HepG2 (cell line): ENCODE measurements around the gene MIA. TPM values are rescaled to one million over a fixed set of nuclear protein-coding genes. Genes with fewer than 3 reads are reported as not detected.
A peak's percentile ranks its signal among the peaks of the same experiment; 100 is the strongest.

ENCODE experiments used
- GATAD1 ChIP-seq: IDR thresholded peaks from 2 replicates; pipeline ENCODE4 v1.6.1; 2016; ENCODE audit warnings: missing genetic modification reagents, missing compliant biosample characterization
- IRX3 ChIP-seq: sonication (generic); formaldehyde crosslinking; IDR thresholded peaks from 2 replicates; pipeline ENCODE4 v1.8.1; 2023; ENCODE audit warnings: mild to moderate bottlenecking, low read depth, missing genetic modification reagents, borderline replicate concordance
- MAZ ChIP-seq, 2 experiments: sonication (generic) in 1 of 2; formaldehyde crosslinking in 1 of 2; IDR thresholded peaks; 2 replicates each; pipeline versions ENCODE4 v1.5.0 to v1.6.1; 2012 to 2020; ENCODE audit warnings: low read depth in 2 of 2, mild to moderate bottlenecking in 2 of 2, borderline replicate concordance in 1 of 2, improper control_type of control experiment in 1 of 2, low read length in 1 of 2, missing genetic modification reagents in 1 of 2, moderate library complexity in 1 of 2
- MNT ChIP-seq: fragments of 450-650 bp; IDR thresholded peaks from 2 replicates; pipeline ENCODE4 v1.6.1; 2016
- NFKB2 ChIP-seq: sonication (generic); formaldehyde crosslinking; IDR thresholded peaks from 2 replicates; pipeline ENCODE4 v1.4.0; 2020; ENCODE audit warnings: missing genetic modification reagents, borderline replicate concordance
- NFYC ChIP-seq: IDR thresholded peaks from 2 replicates; pipeline ENCODE4 v1.6.1; 2016; ENCODE audit warnings: missing genetic modification reagents, missing compliant biosample characterization
- NR2F2 ChIP-seq: IDR thresholded peaks from 2 replicates; pipeline ENCODE4 v1.6.1; 2012; ENCODE audit warnings: low read depth, inconsistent platforms, borderline replicate concordance
- PCBP1 ChIP-seq: fragments of 200-400 bp; formaldehyde crosslinking; IDR thresholded peaks from 2 replicates; pipeline ENCODE4 v1.6.1; 2017; ENCODE audit warnings: mild to moderate bottlenecking, low read depth, low read length, borderline replicate concordance
- SOX6 ChIP-seq, 2 experiments: fragments of 450-650 bp in 1 of 2; sonication (generic) in 1 of 2; formaldehyde crosslinking in 1 of 2; IDR thresholded peaks; 2 replicates each; pipeline versions ENCODE4 v1.4.0 to v1.6.1; 2017 to 2020; ENCODE audit warnings: antibody characterized with exemption in 1 of 2, mild to moderate bottlenecking in 1 of 2, missing genetic modification reagents in 1 of 2
- SRSF1 ChIP-seq: fragments of 200-400 bp; formaldehyde crosslinking; optimal IDR thresholded peaks from 2 replicates; pipeline ENCODE3; 2017; ENCODE audit warnings: mild to moderate bottlenecking, low read depth, low read length, moderate library complexity
- SRY ChIP-seq: sonication (generic); formaldehyde crosslinking; IDR thresholded peaks from 2 replicates; pipeline ENCODE4 v1.8.0; 2022; ENCODE audit warnings: mild to moderate bottlenecking, missing genetic modification reagents
- TAF15 ChIP-seq: fragments of 200-400 bp; formaldehyde crosslinking; IDR thresholded peaks from one replicate; pipeline ENCODE4 v1.6.1; 2018; ENCODE audit warnings: mild to moderate bottlenecking, low read depth, low read length; ENCODE audit not compliant: poor library complexity, severe bottlenecking
- ZFYVE20 ChIP-seq: sonication (generic); formaldehyde crosslinking; IDR thresholded peaks from 2 replicates; pipeline ENCODE4 v1.8.0; 2023; ENCODE audit warnings: low read depth, mild to moderate bottlenecking, moderate library complexity, missing genetic modification reagents, borderline replicate concordance
- ZNF253 ChIP-seq: sonication (generic); formaldehyde crosslinking; IDR thresholded peaks from 2 replicates; pipeline ENCODE4 v1.8.0; 2022; ENCODE audit warnings: mild to moderate bottlenecking, missing genetic modification reagents, borderline replicate concordance
- ZNF839 ChIP-seq: sonication (generic); formaldehyde crosslinking; IDR thresholded peaks from 2 replicates; pipeline ENCODE4 v1.4.0; 2020; ENCODE audit warnings: missing genetic modification reagents, mild to moderate bottlenecking, borderline replicate concordance
- polyA plus RNA-seq, 8 experiments: library from polyadenylated mRNA; depleted of rRNA in 3 of 8; stranded (reverse) in 7 of 8; unstranded in 1 of 8; fragments of >200 nt; fragmentation: Illumina TruSeq in 4 of 8; extraction: Trizol in 4 of 8; gene quantifications; 2 replicates each; pipeline versions ENCODE4 v1.2.1 to v1.2.3, GENCODE V29; 2011 to 2016; ENCODE audit warnings: low read depth in 4 of 8, missing spikeins in 1 of 8, mixed read lengths in 1 of 8; ENCODE audit not compliant: insufficient read depth in 1 of 8
- total RNA-seq, 5 experiments: library from RNA; depleted of rRNA; stranded (reverse); fragments of >200 nt; fragmentation: Illumina TruSeq; extraction: Trizol; gene quantifications; 2 replicates each; pipeline ENCODE4 v1.2.3, GENCODE V29; 2016; ENCODE audit warnings: low read depth in 1 of 5
- TF ChIP-seq, protein P1 (sequence below): sonication (generic); formaldehyde crosslinking; conservative IDR thresholded peaks from 2 replicates; pipeline ENCODE4 v1.4.0; 2020; ENCODE audit warnings: missing genetic modification reagents
- TF ChIP-seq, protein P2 (sequence below): IDR thresholded peaks from 2 replicates; pipeline ENCODE4 v1.6.1; 2016; ENCODE audit warnings: low read depth, missing genetic modification reagents, missing compliant biosample characterization
- TF ChIP-seq, protein P3 (sequence below): sonication (generic); formaldehyde crosslinking; IDR thresholded peaks from 2 replicates; pipeline ENCODE4 v1.9.0; 2022; ENCODE audit warnings: missing genetic modification reagents, mild to moderate bottlenecking, borderline replicate concordance

The MIA gene
- total and polyA plus RNA-seq, 2 of the 13 experiments (the other 11 are each of a cell fraction or from before 2014, with no cell fraction given), result 0.61 TPM; not detected in 1

- TF ChIP-seq SRSF1 (peak; percentile 68), PCBP1 (no peak), IRX3 (CRISPR knock-in tag) (no peak), GATAD1 (CRISPR knock-in tag) (peak; percentile 82), ZNF253 (CRISPR knock-in tag) (no peak), SRY (peak; percentile 66; the same call in 1 of the 2 replicates), SOX6 (IDR thresholded peaks at IDR 0.05) (no peak), SOX6 (CRISPR knock-in tag; IDR thresholded peaks at IDR 0.05) (peak; percentile 21; the same call in 1 of the 2 replicates), TAF15 (peak; percentile 47), MNT (peak; percentile 50), NFYC (peak; percentile 96), ZFYVE20 (CRISPR knock-in tag) (0 out of 2 replicates have a peak, but pooled peaks have one; percentile 38), ZNF839 (no peak), MAZ (IDR thresholded peaks at IDR 0.05; ENCODE audit: borderline replicate concordance, low read depth, low read length) (0 out of 2 replicates have a peak, but pooled peaks have one; percentile 2), MAZ (CRISPR knock-in tag; IDR thresholded peaks at IDR 0.05; ENCODE audit: low read depth) (peak; percentile 48), NR2F2 (no peak), NFKB2 (CRISPR knock-in tag) (no peak)
- TF ChIP-seq, protein P1, sequence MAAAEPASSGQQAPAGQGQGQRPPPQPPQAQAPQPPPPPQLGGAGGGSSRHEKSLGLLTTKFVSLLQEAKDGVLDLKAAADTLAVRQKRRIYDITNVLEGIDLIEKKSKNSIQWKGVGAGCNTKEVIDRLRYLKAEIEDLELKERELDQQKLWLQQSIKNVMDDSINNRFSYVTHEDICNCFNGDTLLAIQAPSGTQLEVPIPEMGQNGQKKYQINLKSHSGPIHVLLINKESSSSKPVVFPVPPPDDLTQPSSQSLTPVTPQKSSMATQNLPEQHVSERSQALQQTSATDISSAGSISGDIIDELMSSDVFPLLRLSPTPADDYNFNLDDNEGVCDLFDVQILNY (CRISPR knock-in tag), result no peak
- TF ChIP-seq, protein P2, sequence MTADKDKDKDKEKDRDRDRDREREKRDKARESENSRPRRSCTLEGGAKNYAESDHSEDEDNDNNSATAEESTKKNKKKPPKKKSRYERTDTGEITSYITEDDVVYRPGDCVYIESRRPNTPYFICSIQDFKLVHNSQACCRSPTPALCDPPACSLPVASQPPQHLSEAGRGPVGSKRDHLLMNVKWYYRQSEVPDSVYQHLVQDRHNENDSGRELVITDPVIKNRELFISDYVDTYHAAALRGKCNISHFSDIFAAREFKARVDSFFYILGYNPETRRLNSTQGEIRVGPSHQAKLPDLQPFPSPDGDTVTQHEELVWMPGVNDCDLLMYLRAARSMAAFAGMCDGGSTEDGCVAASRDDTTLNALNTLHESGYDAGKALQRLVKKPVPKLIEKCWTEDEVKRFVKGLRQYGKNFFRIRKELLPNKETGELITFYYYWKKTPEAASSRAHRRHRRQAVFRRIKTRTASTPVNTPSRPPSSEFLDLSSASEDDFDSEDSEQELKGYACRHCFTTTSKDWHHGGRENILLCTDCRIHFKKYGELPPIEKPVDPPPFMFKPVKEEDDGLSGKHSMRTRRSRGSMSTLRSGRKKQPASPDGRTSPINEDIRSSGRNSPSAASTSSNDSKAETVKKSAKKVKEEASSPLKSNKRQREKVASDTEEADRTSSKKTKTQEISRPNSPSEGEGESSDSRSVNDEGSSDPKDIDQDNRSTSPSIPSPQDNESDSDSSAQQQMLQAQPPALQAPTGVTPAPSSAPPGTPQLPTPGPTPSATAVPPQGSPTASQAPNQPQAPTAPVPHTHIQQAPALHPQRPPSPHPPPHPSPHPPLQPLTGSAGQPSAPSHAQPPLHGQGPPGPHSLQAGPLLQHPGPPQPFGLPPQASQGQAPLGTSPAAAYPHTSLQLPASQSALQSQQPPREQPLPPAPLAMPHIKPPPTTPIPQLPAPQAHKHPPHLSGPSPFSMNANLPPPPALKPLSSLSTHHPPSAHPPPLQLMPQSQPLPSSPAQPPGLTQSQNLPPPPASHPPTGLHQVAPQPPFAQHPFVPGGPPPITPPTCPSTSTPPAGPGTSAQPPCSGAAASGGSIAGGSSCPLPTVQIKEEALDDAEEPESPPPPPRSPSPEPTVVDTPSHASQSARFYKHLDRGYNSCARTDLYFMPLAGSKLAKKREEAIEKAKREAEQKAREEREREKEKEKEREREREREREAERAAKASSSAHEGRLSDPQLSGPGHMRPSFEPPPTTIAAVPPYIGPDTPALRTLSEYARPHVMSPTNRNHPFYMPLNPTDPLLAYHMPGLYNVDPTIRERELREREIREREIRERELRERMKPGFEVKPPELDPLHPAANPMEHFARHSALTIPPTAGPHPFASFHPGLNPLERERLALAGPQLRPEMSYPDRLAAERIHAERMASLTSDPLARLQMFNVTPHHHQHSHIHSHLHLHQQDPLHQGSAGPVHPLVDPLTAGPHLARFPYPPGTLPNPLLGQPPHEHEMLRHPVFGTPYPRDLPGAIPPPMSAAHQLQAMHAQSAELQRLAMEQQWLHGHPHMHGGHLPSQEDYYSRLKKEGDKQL, result no peak
- TF ChIP-seq, protein P3, sequence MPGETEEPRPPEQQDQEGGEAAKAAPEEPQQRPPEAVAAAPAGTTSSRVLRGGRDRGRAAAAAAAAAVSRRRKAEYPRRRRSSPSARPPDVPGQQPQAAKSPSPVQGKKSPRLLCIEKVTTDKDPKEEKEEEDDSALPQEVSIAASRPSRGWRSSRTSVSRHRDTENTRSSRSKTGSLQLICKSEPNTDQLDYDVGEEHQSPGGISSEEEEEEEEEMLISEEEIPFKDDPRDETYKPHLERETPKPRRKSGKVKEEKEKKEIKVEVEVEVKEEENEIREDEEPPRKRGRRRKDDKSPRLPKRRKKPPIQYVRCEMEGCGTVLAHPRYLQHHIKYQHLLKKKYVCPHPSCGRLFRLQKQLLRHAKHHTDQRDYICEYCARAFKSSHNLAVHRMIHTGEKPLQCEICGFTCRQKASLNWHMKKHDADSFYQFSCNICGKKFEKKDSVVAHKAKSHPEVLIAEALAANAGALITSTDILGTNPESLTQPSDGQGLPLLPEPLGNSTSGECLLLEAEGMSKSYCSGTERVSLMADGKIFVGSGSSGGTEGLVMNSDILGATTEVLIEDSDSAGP, result peak; percentile 63; the same call in 1 of the 2 replicates
Observed at GRCh38 chr19:40777937-40778705, 2.8 kb downstream of the MIA start, which contains the start of gene RAB4B (continued).
